ENCODE data around the gene ARMC2. TPM values are rescaled to one million over a fixed set of nuclear protein-coding genes. Genes with fewer than 3 reads are reported as not detected.

The ARMC2 gene
- total and polyA plus RNA-seq, 2 of the 4 experiments (the other 2 are of a cell fraction) = 0.72 to 3.9 TPM

- in situ Hi-C loops (cut with MboI; ENCODE audit: low sequenced_read_pairs) = no loop called here
- DNase-seq = no peak
- no peaks in the 10 kb centered on the region for H3K9me1 ChIP-seq (ENCODE audit: insufficient read depth, low read length)
- no peak overlapping the region for H3K4ac ChIP-seq (ENCODE audit: low read depth, low read length)
- dilution Hi-C loops (cut with HindIII; ENCODE audit: low sequenced_read_pairs, unreplicated experiment) = no loop called here
- no peaks in the 10 kb centered on the region for H3K79me1 ChIP-seq (ENCODE audit: low read depth in 1 of 2, low read length in 2 of 2)
- H2AFZ ChIP-seq (replicated peaks; ENCODE audit: low read length, poor library complexity) = no peak overlapping the region
- no TSS peak for BruUV-seq (replicated peaks)
- H3K23ac ChIP-seq (ENCODE audit: low read depth, low read length) = no peak overlapping the region
- POLR2A ChIA-PET (ENCODE audit: unreplicated experiment) = no interaction called here
- no peaks in the 10 kb centered on the region for H4K20me1 ChIP-seq (ENCODE audit: insufficient read depth, low read length)
- no peak for TF ChIP-seq NFE2L2 (IDR thresholded peaks at IDR 0.05; ENCODE audit: low read depth, low read length)
- TF ChIP-seq CHD1 (IDR thresholded peaks at IDR 0.05; ENCODE audit: low read depth, low read length) = no peak
- no peak for TF ChIP-seq POLR2A (IDR thresholded peaks at IDR 0.05; ENCODE audit: low read depth, low read length)
- TF ChIP-seq RAD21 (IDR thresholded peaks at IDR 0.05; ENCODE audit: low read length) = no peak
- H2AK5ac ChIP-seq (ENCODE audit: low read depth, low read length) = no peak overlapping the region
- H2AK9ac ChIP-seq (replicated peaks; ENCODE audit: low read depth, low read length, poor library complexity) = no peak overlapping the region
- no peak overlapping the region for H3K9ac ChIP-seq (ENCODE audit: low read depth, low read length)
- peaks cover 8% of the 10 kb centered on the region; the same call in 1 of the 2 replicates for H3K4me1 ChIP-seq (ENCODE audit: control insufficient read depth, insufficient read depth, low read length)
- intact Hi-C loops (cut with micrococcal nuclease) = no loop called here
- no peak overlapping the region for H3K14ac ChIP-seq (replicated peaks; ENCODE audit: low read depth, low read length)
- H3K4me3 ChIP-seq (ENCODE audit: insufficient read depth, low read depth, low read length) = no peak overlapping the region
- H2BK20ac ChIP-seq (ENCODE audit: low read depth, low read length) = no peak overlapping the region
- no peak overlapping the region for H2BK15ac ChIP-seq (ENCODE audit: low read depth, low read length)
- ATAC-seq (ENCODE audit: low read depth) = no peak
- no peaks in the 10 kb centered on the region for H3K36me3 ChIP-seq (ENCODE audit: control insufficient read depth, insufficient read depth, low read length)
- no peak overlapping the region for H3K56ac ChIP-seq (ENCODE audit: extremely low read depth, insufficient read depth, low read length)
- H2BK120ac ChIP-seq (ENCODE audit: low read depth, low read length) = no peak overlapping the region
- no peak overlapping the region for H3K27ac ChIP-seq (ENCODE audit: insufficient read depth, low read length)
- 68% methylated on average over 14 of the region's 27 CpGs; no CpG with 5 or more reads in 1 of the 2 experiments for WGBS, 2 experiments (ENCODE audit: extremely low coverage in 2 of 2, insufficient read length in 1 of 2)
- H3K9me3 ChIP-seq (ENCODE audit: control insufficient read depth, insufficient read depth, low read length) = no peaks in the 10 kb centered on the region
- H4K91ac ChIP-seq (ENCODE audit: insufficient read depth, low read depth, low read length) = no peak overlapping the region
- no peak overlapping the region for H2BK5ac ChIP-seq (ENCODE audit: low read depth, low read length, poor library complexity, severe bottlenecking)
- no peak overlapping the region for H4K8ac ChIP-seq (ENCODE audit: low read depth in 2 of 2, low read length in 2 of 2)
- H3K18ac ChIP-seq (ENCODE audit: low read depth, low read length) = no peak overlapping the region
- no peak overlapping the region for H3K4me2 ChIP-seq (ENCODE audit: low read depth, low read length)
- H3K27me3 ChIP-seq (ENCODE audit: control insufficient read depth, insufficient read depth, low read length) = no peaks in the 10 kb centered on the region
- H4K5ac ChIP-seq (ENCODE audit: low read depth, low read length) = no peak overlapping the region
- CTCF ChIA-PET = no interaction called here
These were observed 104.7 kb downstream of the ARMC2 start for GRCh38 chr6:108952776-108953486.
